Stomach (tissue), 9 donors: ENCODE results near the gene PRAMEF11. TPM values are rescaled to one million over a fixed set of nuclear protein-coding genes. Genes with fewer than 3 reads are reported as not detected.

ENCODE experiments used
- DNase-seq, 2 donors: peaks; one replicate each; pipeline versions ENCODE4 v3.0.0 to v3.0.0-alpha.2; 2013 to 2019
- H3K27ac ChIP-seq, 5 donors: fragments of 200-600 bp in 4 of 5; sonication (generic) in 4 of 5; one replicate each; pipeline ENCODE4 v1.5.1; 2013 to 2019; ENCODE audit warnings: mild to moderate bottlenecking in 1 of 5, moderate library complexity in 1 of 5
- H3K27me3 ChIP-seq, 3 donors: fragments of 200-600 bp; sonication (generic); one replicate each; pipeline ENCODE4 v1.5.1; 2017 to 2019; ENCODE audit warnings: mixed run types in 1 of 3
- H3K36me3 ChIP-seq, 4 donors: fragments of 200-600 bp; sonication (generic); 1 replicate in 3 of 4; 2 replicates in 1 of 4; pipeline ENCODE4 v1.5.1; 2016 to 2019
- H3K4me1 ChIP-seq, 4 donors: fragments of 200-600 bp; sonication (generic); one replicate each; pipeline ENCODE4 v1.5.1; 2016 to 2019
- H3K4me3 ChIP-seq, 4 donors: fragments of 200-600 bp; sonication (generic) in 3 of 4; one replicate each; pipeline ENCODE4 v1.5.1; 2016 to 2019; ENCODE audit warnings: mild to moderate bottlenecking in 1 of 4
- H3K9me3 ChIP-seq, 4 donors: fragments of 200-600 bp; sonication (generic); one replicate each; pipeline ENCODE4 v1.5.1; 2016 to 2019
- EP300 ChIP-seq: sonication (generic); formaldehyde crosslinking; IDR thresholded peaks from one replicate; pipeline ENCODE4 v1.6.1; 2017; ENCODE audit warnings: antibody characterized with exemption
- POLR2A ChIP-seq, 4 donors: fragments of 450-650 bp; IDR thresholded peaks; one replicate each; pipeline ENCODE4 v1.6.1; 2016; ENCODE audit warnings: antibody characterized with exemption in 4 of 4, control low read depth in 2 of 4, mild to moderate bottlenecking in 1 of 4, moderate library complexity in 1 of 4
- POLR2AphosphoS5 ChIP-seq, 3 donors: sonication (generic); formaldehyde crosslinking; IDR thresholded peaks; one replicate each; pipeline ENCODE4 v1.6.1; 2016; ENCODE audit warnings: antibody characterized with exemption in 3 of 3
- WGBS, 5 donors: extraction: QIAGEN DNeasy Blood & Tissue Kit in 3 of 5; methylation state at CpG; one replicate each; pipeline versions ENCODE4 v1.1.5 to v1.1.7; 2013 to 2018; 5-methylcytosine and 5-hydroxymethylcytosine counted together
- intact Hi-C: fragments of 100-400 bp; cut with DNase I; formaldehyde crosslinking; loops from one replicate; pipeline ENCODE4 v1.15.1; 2023; ENCODE audit warnings: low total_unique reads
- polyA plus RNA-seq, 3 donors: library from polyadenylated mRNA; stranded (reverse); fragments of 200-250 nt; gene quantifications; one replicate each; pipeline ENCODE4 v1.2.3, GENCODE V29; 2013
- total RNA-seq, 5 donors: library from RNA; depleted of rRNA; stranded (reverse); fragments of >200 nt; gene quantifications; one replicate each; pipeline versions ENCODE4 v1.1.0 to v1.2.3, GENCODE V29; 2014 to 2016
- TF ChIP-seq, protein P1 (sequence below), 7 experiments: fragments of 450-650 bp in 4 of 7; fragments of 200-600 bp in 3 of 7; sonication (generic) in 3 of 7; IDR thresholded peaks; one replicate each; pipeline ENCODE4 v1.5.1; 2016 to 2019; ENCODE audit warnings: antibody characterized with exemption in 7 of 7, control low read depth in 2 of 7, mild to moderate bottlenecking in 1 of 7
- donor health status: healthy with polysubstance abuse.
- donor health status: Bipolar disorder and iron deficiency.
- donor health status: healthy.

Gene PRAMEF11
- total and polyA plus RNA-seq, 8 donors, result not detected

DNA sequence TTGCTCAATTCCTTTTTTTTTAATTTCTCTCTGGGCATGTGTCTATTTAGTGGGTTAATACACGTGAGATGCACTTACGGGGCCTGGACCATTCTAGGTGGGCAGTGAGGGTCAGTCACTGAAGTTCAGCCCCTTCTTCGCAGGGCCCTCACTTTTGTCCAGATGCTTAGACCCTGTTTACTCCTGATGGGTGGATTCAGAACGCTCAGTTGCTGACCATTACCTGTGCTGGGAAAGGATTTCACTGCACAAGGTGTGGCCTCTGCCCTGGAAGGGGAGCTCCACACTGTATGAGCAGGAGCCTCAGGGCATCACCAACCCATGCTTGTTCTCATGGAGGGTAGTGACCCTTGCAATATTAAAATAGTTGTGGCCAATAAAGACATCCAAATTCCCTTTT, 53.1 kb downstream of the PRAMEF11 start:
- peaks cover 0 to under 1% (median under 1%) of the 10 kb centered on the region in 4 donors for H3K9me3 ChIP-seq
- H3K36me3 ChIP-seq, result no peaks in the 10 kb centered on the region
- no peak for TF ChIP-seq POLR2AphosphoS5 (IDR thresholded peaks at IDR 0.05)
- TF ChIP-seq EP300, result no peak
- TF ChIP-seq, protein P1, sequence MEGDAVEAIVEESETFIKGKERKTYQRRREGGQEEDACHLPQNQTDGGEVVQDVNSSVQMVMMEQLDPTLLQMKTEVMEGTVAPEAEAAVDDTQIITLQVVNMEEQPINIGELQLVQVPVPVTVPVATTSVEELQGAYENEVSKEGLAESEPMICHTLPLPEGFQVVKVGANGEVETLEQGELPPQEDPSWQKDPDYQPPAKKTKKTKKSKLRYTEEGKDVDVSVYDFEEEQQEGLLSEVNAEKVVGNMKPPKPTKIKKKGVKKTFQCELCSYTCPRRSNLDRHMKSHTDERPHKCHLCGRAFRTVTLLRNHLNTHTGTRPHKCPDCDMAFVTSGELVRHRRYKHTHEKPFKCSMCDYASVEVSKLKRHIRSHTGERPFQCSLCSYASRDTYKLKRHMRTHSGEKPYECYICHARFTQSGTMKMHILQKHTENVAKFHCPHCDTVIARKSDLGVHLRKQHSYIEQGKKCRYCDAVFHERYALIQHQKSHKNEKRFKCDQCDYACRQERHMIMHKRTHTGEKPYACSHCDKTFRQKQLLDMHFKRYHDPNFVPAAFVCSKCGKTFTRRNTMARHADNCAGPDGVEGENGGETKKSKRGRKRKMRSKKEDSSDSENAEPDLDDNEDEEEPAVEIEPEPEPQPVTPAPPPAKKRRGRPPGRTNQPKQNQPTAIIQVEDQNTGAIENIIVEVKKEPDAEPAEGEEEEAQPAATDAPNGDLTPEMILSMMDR (IDR thresholded peaks at IDR 0.05), result no peak
- TF ChIP-seq POLR2A (IDR thresholded peaks at IDR 0.05), result no peak
- H3K4me3 ChIP-seq, result no peak overlapping the region
- H3K4me1 ChIP-seq, result no peaks in the 10 kb centered on the region
- WGBS, 5 donors, result 75 to 85% (median 79%) methylated on average over 3 to 4 of the region's 4 CpGs
- H3K27me3 ChIP-seq, result no peaks in the 10 kb centered on the region
- intact Hi-C loops, result no loop called here
- no peak for DNase-seq
- no peak overlapping the region for H3K27ac ChIP-seq

DNA sequence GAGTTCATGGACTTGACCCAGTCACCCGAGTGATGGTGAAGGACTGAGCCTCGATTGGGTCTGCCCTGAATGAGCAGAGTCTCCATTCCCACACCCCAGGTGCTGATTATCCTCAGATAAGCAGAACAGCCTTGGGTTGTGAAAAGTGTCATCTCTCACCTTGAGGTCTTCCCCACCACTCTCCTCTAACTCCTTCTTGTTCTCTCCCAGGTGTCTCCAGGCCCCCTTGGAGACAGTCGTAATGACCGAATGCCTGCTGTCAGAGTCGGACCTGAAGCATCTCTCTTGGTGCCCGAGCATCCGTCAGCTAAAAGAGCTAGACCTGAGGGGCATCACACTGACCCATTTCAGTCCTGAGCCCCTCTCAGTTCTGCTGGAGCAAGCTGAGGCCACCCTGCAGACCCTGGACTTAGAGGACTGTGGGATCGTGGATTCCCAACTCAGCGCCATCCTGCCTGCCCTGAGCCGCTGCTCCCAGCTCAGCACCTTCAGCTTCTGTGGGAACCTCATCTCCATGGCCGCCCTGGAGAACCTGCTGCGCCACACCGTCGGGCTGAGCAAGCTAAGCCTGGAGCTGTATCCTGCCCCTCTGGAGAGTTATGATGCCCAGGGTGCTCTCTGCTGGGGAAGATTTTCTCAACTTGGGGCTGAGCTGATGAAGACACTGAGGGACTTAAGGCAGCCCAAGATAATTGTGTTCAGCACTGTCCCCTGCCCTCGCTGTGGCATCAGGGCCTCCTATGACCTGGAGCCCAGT, 54.2 kb downstream of the PRAMEF11 start:
- Histone ChIP-seq H3K27ac (no peak overlapping the region), H3K36me3 (no peaks in the 10 kb centered on the region), H3K4me3 (no peak overlapping the region), H3K9me3 (no peaks in the 10 kb centered on the region), H3K27me3 (no peaks in the 10 kb centered on the region), H3K4me1 (no peaks in the 10 kb centered on the region)
- intact Hi-C loops, result no loop called here
- no peak for DNase-seq
- TF ChIP-seq POLR2AphosphoS5 (IDR thresholded peaks at IDR 0.05) (no peak), POLR2A (IDR thresholded peaks at IDR 0.05) (no peak), EP300 (no peak)
- TF ChIP-seq, protein P1 (IDR thresholded peaks at IDR 0.05), result no peak
- 85 to 92% (median 89%) methylated on average over 14 to 15 of the region's 15 CpGs for WGBS, 5 donors

DNA sequence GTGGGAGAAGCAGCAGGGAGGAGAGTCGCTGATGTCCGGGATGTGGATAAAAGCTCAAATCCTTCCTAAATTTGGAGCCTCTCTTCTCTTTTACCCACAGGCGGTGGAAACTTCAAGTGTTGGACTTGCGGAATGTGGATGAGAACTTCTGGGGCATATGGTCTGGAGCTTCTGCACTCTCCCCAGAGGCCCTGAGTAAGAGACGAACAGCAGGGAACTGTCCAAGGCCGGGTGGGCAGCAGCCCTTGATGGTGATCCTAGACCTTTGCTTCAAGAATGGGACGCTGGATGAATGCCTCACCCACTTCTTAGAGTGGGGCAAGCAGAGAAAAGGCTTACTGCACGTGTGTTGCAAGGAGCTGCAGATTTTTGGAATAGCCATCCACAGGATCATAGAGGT, 55.8 kb downstream of the PRAMEF11 start:
- H3K4me3 ChIP-seq, result no peak overlapping the region
- intact Hi-C loops, result no loop called here
- TF ChIP-seq EP300, result no peak
- no peak for TF ChIP-seq POLR2AphosphoS5 (IDR thresholded peaks at IDR 0.05)
- TF ChIP-seq, protein P1 (IDR thresholded peaks at IDR 0.05), result no peak
- TF ChIP-seq POLR2A (IDR thresholded peaks at IDR 0.05), result no peak
- no peak for DNase-seq
- peaks cover 0 to 11% (median 0%) of the 10 kb centered on the region in 3 donors for H3K27me3 ChIP-seq
- 69 to 80% (median 77%) methylated on average over 8 of the region's 8 CpGs for WGBS, 5 donors
- H3K36me3 ChIP-seq, result no peaks in the 10 kb centered on the region
- no peaks in the 10 kb centered on the region for H3K4me1 ChIP-seq
- no peaks in the 10 kb centered on the region for H3K9me3 ChIP-seq
- no peak overlapping the region for H3K27ac ChIP-seq

DNA sequence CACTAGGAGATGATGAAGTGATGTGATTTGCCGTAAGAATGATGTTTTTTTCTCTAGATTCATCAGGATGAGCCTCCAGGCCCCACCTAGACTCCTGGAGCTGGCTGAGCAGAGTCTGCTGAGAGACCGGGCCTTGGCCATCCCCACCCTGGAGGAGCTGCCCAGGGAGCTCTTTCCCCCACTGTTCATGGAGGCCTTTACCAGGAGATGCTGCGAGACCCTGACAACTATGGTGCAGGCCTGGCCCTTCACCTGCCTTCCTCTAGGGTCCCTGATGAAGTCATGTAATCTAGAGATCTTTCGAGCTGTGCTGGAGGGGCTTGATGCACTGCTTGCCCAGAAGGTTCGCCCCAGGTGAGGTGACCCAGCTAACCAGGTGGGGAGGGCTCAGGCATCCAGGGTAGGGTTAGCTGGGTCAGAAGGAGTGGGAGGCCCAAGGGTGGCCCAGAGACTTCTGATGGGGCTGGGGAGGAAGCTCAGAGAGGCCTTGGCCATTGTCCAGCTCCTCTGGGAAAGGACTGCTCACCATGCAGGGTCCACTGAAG, 56.3 kb downstream of the PRAMEF11 start:
- DNase-seq, result no peak
- Histone ChIP-seq H3K9me3 (no peaks in the 10 kb centered on the region), H3K4me3 (no peak overlapping the region), H3K36me3 (no peaks in the 10 kb centered on the region), H3K27me3 (peaks cover 0 to 17% (median 3%) of the 10 kb centered on the region in 3 donors), H3K4me1 (no peaks in the 10 kb centered on the region), H3K27ac (no peak overlapping the region)
- TF ChIP-seq EP300, result no peak
- TF ChIP-seq, protein P1 (IDR thresholded peaks at IDR 0.05), result no peak
- no peak for TF ChIP-seq POLR2A (IDR thresholded peaks at IDR 0.05)
- no peak for TF ChIP-seq POLR2AphosphoS5 (IDR thresholded peaks at IDR 0.05)
- WGBS, 5 donors, result 69 to 86% (median 78%) methylated on average over 3 to 5 of the region's 5 CpGs
- intact Hi-C loops, result no loop called here

Other genes with a start within 250 kb of the PRAMEF11 start
- gene DHRS3, start 213.2 kb downstream of the PRAMEF11 start, total RNA-seq, result 100 to 1,000 TPM in 1 of 5 donors, 10 to 100 TPM in 4; 15.1 to 103 (median 54.2) TPM
- gene DHRS3, start 213.2 kb downstream of the PRAMEF11 start, polyA plus RNA-seq, result 100 to 1,000 TPM in 1 of 3 donors, 10 to 100 TPM in 2; 50.2 to 102 (median 62.2) TPM
- gene AADACL4, start 187.3 kb downstream of the PRAMEF11 start, total RNA-seq, result not detected
- gene AADACL4, start 187.3 kb downstream of the PRAMEF11 start, polyA plus RNA-seq, result not detected
- gene AADACL3, start 115.3 kb downstream of the PRAMEF11 start, total RNA-seq, result not detected
- not detected for gene AADACL3, start 115.3 kb downstream of the PRAMEF11 start, polyA plus RNA-seq
- not detected for gene CFAP107, start 85.2 kb downstream of the PRAMEF11 start, total RNA-seq
- gene CFAP107, start 85.2 kb downstream of the PRAMEF11 start, polyA plus RNA-seq, result not detected
- gene PRAMEF12, start 57.7 kb downstream of the PRAMEF11 start, total RNA-seq, result not detected
- not detected for gene PRAMEF12, start 57.7 kb downstream of the PRAMEF11 start, polyA plus RNA-seq
- not detected for gene PRAMEF1, start 40.0 kb downstream of the PRAMEF11 start, total RNA-seq
- gene PRAMEF1, start 40.0 kb downstream of the PRAMEF11 start, polyA plus RNA-seq, result not detected
- not detected for gene HNRNPCL1, start 17.3 kb upstream of the PRAMEF11 start, total RNA-seq
- not detected for gene HNRNPCL1, start 17.3 kb upstream of the PRAMEF11 start, polyA plus RNA-seq
- gene PRAMEF2, start 25.7 kb upstream of the PRAMEF11 start, total RNA-seq, result not detected
- not detected for gene PRAMEF2, start 25.7 kb upstream of the PRAMEF11 start, polyA plus RNA-seq
- gene PRAMEF4, start 54.8 kb upstream of the PRAMEF11 start, total RNA-seq, result not detected
- not detected for gene PRAMEF4, start 54.8 kb upstream of the PRAMEF11 start, polyA plus RNA-seq
- gene PRAMEF10, start 66.9 kb upstream of the PRAMEF11 start, total RNA-seq, result not detected
- not detected for gene PRAMEF10, start 66.9 kb upstream of the PRAMEF11 start, polyA plus RNA-seq
- not detected for gene PRAMEF7, start 85.2 kb upstream of the PRAMEF11 start, total RNA-seq
- not detected for gene PRAMEF7, start 85.2 kb upstream of the PRAMEF11 start, polyA plus RNA-seq
- not detected for gene PRAMEF6, start 116.2 kb upstream of the PRAMEF11 start, total RNA-seq
- not detected for gene PRAMEF6, start 116.2 kb upstream of the PRAMEF11 start, polyA plus RNA-seq
- not detected for gene PRAMEF27, start 225.2 kb upstream of the PRAMEF11 start, total RNA-seq
- not detected for gene PRAMEF27, start 225.2 kb upstream of the PRAMEF11 start, polyA plus RNA-seq
- gene HNRNPCL3, start 229.4 kb upstream of the PRAMEF11 start, total RNA-seq, result not detected
- gene HNRNPCL3, start 229.4 kb upstream of the PRAMEF11 start, polyA plus RNA-seq, result not detected
- not detected for gene PRAMEF25, start 239.4 kb upstream of the PRAMEF11 start, total RNA-seq
- not detected for gene PRAMEF25, start 239.4 kb upstream of the PRAMEF11 start, polyA plus RNA-seq